K562 (cell line): Measurements from ENCODE around the gene MEIS2. TPM values are rescaled to one million over a fixed set of nuclear protein-coding genes. Genes with fewer than 3 reads are reported as not detected.

ENCODE experiments used
- ATAC-seq: fragments of 200-7000 bp; cut with Tn5 transposase; 3 replicates; pipeline ENCODE4 v1.9.1; 2020; ENCODE audit warnings: moderate library complexity
- BruUV-seq: library from RNA; stranded (reverse); fragments of 400-500 nt; replicated peaks from 2 replicates; lab custom pipeline; 2021; lab: Mats Ljungman, UMichigan
- CTCF ChIA-PET: fragments of 300-600 bp; formaldehyde crosslinking; extraction: SDS; loops from one replicate; lab custom pipeline; 2021; ENCODE audit warnings: low intra/inter-chr PET ratio; lab: Yijun Ruan, JAX
- POLR2A ChIA-PET: fragments of 300-600, 350-650 bp; sonication (Branson Sonifier 250); formaldehyde crosslinking; extraction: SDS; loops from one replicate; lab custom pipeline; 2021; ENCODE audit warnings: antibody characterized with exemption, inconsistent platforms; lab: Yijun Ruan, JAX
- DNase-seq, 4 experiments: peaks; one replicate each; pipeline versions ENCODE4 v3.0.0 to v3.0.0-alpha.2; 2011 to 2018; ENCODE audit warnings: low spot score in 3 of 4, mixed read lengths in 3 of 4; ENCODE audit errors: extremely low read depth in 1 of 4
- FAIRE-seq: peaks from 2 replicates; lab custom pipeline; 2011; peaks lifted over from hg19 to GRCh38; lab: Jason Lieb, UNC
- H2AFZ ChIP-seq: 2 replicates; pipeline ENCODE4 v1.6.0; 2011; ENCODE audit warnings: low read depth, low read length, control low read depth, inconsistent platforms
- H3K27ac ChIP-seq: fragments of 200-600 bp; 3 replicates; pipeline ENCODE4 v1.8.0; 2011; ENCODE audit warnings: low read depth, mild to moderate bottlenecking, control low read depth, inconsistent platforms, low read length, moderate library complexity, mixed read lengths; ENCODE audit errors: extremely low read depth
- H3K27me3 ChIP-seq, 2 experiments: fragments of 300-600 bp in 1 of 2; 2 replicates in 1 of 2; 3 replicates in 1 of 2; pipeline versions ENCODE4 v1.6.0 to v1.8.0; 2011; ENCODE audit warnings: inconsistent platforms in 2 of 2, low read length in 2 of 2, mild to moderate bottlenecking in 1 of 2, mixed read lengths in 1 of 2, moderate library complexity in 1 of 2; ENCODE audit not compliant: control insufficient read depth in 2 of 2, insufficient read depth in 2 of 2
- H3K36me3 ChIP-seq: fragments of 300-600 bp; 3 replicates; pipeline ENCODE4 v1.8.0; 2011; ENCODE audit warnings: mild to moderate bottlenecking, low read length, inconsistent platforms; ENCODE audit not compliant: control insufficient read depth, insufficient read depth
- H3K4me1 ChIP-seq, 2 experiments: fragments of 200-600 bp in 1 of 2; replicated peaks in 1 of 2; 2 replicates in 1 of 2; 3 replicates in 1 of 2; pipeline versions ENCODE4 v1.5.1 to v1.8.0; 2011; ENCODE audit warnings: inconsistent platforms in 2 of 2, low read length in 2 of 2, mild to moderate bottlenecking in 1 of 2, mixed read lengths in 1 of 2, moderate library complexity in 1 of 2; ENCODE audit not compliant: control insufficient read depth in 2 of 2, insufficient read depth in 2 of 2
- H3K4me2 ChIP-seq: 2 replicates; pipeline ENCODE4 v1.6.1; 2011; ENCODE audit warnings: low read length, control low read depth, inconsistent platforms, mixed read lengths; ENCODE audit not compliant: insufficient read depth
- H3K4me3 ChIP-seq: fragments of 200-600 bp; sonication (generic), shearing (Covaris generic); 2 replicates; pipeline ENCODE4 v1.5.1; 2016; ENCODE audit warnings: control low read depth, inconsistent platforms
- H3K79me2 ChIP-seq: fragments of 200-600 bp; 3 replicates; pipeline ENCODE4 v1.8.0; 2011; ENCODE audit warnings: low read length, inconsistent platforms; ENCODE audit not compliant: control insufficient read depth, insufficient read depth
- H3K9ac ChIP-seq, 2 experiments: 2 replicates each; pipeline versions ENCODE4 v1.6.0 to v1.6.1; 2011; ENCODE audit warnings: low read depth in 2 of 2, low read length in 2 of 2, control low read depth in 1 of 2, inconsistent platforms in 1 of 2, mild to moderate bottlenecking in 1 of 2, mixed read lengths in 1 of 2; ENCODE audit not compliant: insufficient read depth in 1 of 2
- H3K9me1 ChIP-seq: one replicate; pipeline ENCODE4 v1.6.0; 2011; ENCODE audit warnings: inconsistent platforms, mild to moderate bottlenecking, low read length, moderate library complexity; ENCODE audit not compliant: control insufficient read depth, insufficient read depth
- H3K9me3 ChIP-seq: replicated peaks from 2 replicates; pipeline ENCODE4 v1.5.1; 2011; ENCODE audit warnings: low read depth, low read length, inconsistent platforms; ENCODE audit not compliant: control insufficient read depth, insufficient read depth
- H4K20me1 ChIP-seq: replicated peaks from 2 replicates; pipeline ENCODE4 v1.6.1; 2011; ENCODE audit warnings: low read length, inconsistent platforms, mixed read lengths; ENCODE audit not compliant: control insufficient read depth, insufficient read depth
- FIP1L1 ChIP-seq: fragments of 200-400 bp; formaldehyde crosslinking; IDR thresholded peaks from 2 replicates; pipeline ENCODE4 v1.6.1; 2018; ENCODE audit warnings: mild to moderate bottlenecking, low read depth, low read length; ENCODE audit not compliant: poor library complexity, severe bottlenecking
- MED1 ChIP-seq: sonication (generic); formaldehyde crosslinking; IDR thresholded peaks from 2 replicates; pipeline ENCODE4 v1.8.1; 2023; ENCODE audit warnings: missing genetic modification reagents, borderline replicate concordance
- PRPF4 ChIP-seq: fragments of 200-400 bp; formaldehyde crosslinking; IDR thresholded peaks from one replicate; pipeline ENCODE4 v1.6.1; 2017; ENCODE audit warnings: low read length, low read depth, mild to moderate bottlenecking; ENCODE audit not compliant: insufficient read depth, poor library complexity, severe bottlenecking
- SMAD2 ChIP-seq: fragments of 150-350 bp; IDR thresholded peaks from 2 replicates; pipeline ENCODE4 v1.6.1; 2014; ENCODE audit warnings: low read depth, mild to moderate bottlenecking, low read length
- SP2 ChIP-seq: IDR thresholded peaks from 2 replicates; pipeline ENCODE4 v1.6.1; 2011; ENCODE audit warnings: mild to moderate bottlenecking, low read depth, low read length, moderate library complexity; ENCODE audit not compliant: poor library complexity, severe bottlenecking; ENCODE audit errors: extremely low read depth
- ZNF589 ChIP-seq: fragments of 200-800 bp; sonication (Bioruptor generic); IDR thresholded peaks from 2 replicates; pipeline ENCODE4 v1.6.1; 2016; ENCODE audit warnings: low read depth, missing genetic modification characterization, missing compliant biosample characterization
- whole genome bisulfite sequencing: fragments of 100-300 bp; shearing (Covaris generic); methylation state at CpG from one replicate; pipeline ENCODE4 v1.1.6; 2016; ENCODE audit warnings: low coverage, mixed read lengths; ENCODE audit not compliant: insufficient coverage; ENCODE audit errors: missing lambda C conversion rate; 5-methylcytosine and 5-hydroxymethylcytosine counted together
- in situ Hi-C: fragments of 300-500 bp; cut with MboI; formaldehyde crosslinking; loops from 4 replicates; pipeline ENCODE4 v1.15.0; 2018; ENCODE audit warnings: inconsistent platforms, mixed read lengths
- intact Hi-C: fragments of 100-400 bp; cut with micrococcal nuclease; formaldehyde crosslinking; loops from 2 replicates; pipeline ENCODE4 v1.14.2; 2022
- polyA plus RNA-seq, 8 experiments: library from polyadenylated mRNA; depleted of rRNA in 4 of 8; stranded (reverse) in 5 of 8; unstranded in 3 of 8; fragments of >200 nt; fragmentation: Nextera tagmentation in 2 of 8; fragmentation: Illumina TruSeq in 1 of 8; extraction: Ambion mirVana in 2 of 8; extraction: Trizol in 1 of 8; gene quantifications; 2 replicates each; pipeline versions ENCODE4 v1.2.1 to v1.2.3, GENCODE V29; 2011 to 2014; ENCODE audit warnings: inconsistent platforms in 1 of 8, missing spikeins in 1 of 8
- total RNA-seq, 7 experiments: library from RNA; depleted of rRNA in 6 of 7; stranded (reverse); fragments of >200 nt in 6 of 7; fragmentation: Illumina TruSeq in 2 of 7; extraction: Trizol in 2 of 7; gene quantifications; 2 replicates each; pipeline versions ENCODE4 v1.2.1 to v1.2.3, GENCODE V29; 2011 to 2021; ENCODE audit warnings: low replicate concordance in 1 of 7
- TF ChIP-seq, protein P1 (sequence below): fragments of 250-450 bp; sonication (Bioruptor Pico); IDR thresholded peaks from 2 replicates; pipeline ENCODE4 v1.9.0; 2021; ENCODE audit warnings: mild to moderate bottlenecking, inconsistent platforms
- TF ChIP-seq, protein P2 (sequence below): sonication (generic); formaldehyde crosslinking; IDR thresholded peaks from 2 replicates; pipeline ENCODE4 v1.8.1; 2023; ENCODE audit warnings: mild to moderate bottlenecking, missing genetic modification reagents, moderate library complexity
- TF ChIP-seq, protein P3 (sequence below): fragments of 250-450 bp; sonication (Bioruptor Pico); IDR thresholded peaks from 2 replicates; pipeline ENCODE4 v1.5.1; 2021; ENCODE audit warnings: mild to moderate bottlenecking
- TF ChIP-seq, protein P4 (sequence below): IDR thresholded peaks from 2 replicates; pipeline ENCODE4 v1.6.1; 2011; ENCODE audit not compliant: insufficient read length; ENCODE audit errors: extremely low read depth
- TF ChIP-seq, protein P5 (sequence below): fragments of 450-650 bp; IDR thresholded peaks from 2 replicates; pipeline ENCODE4 v1.6.1; 2016; ENCODE audit warnings: borderline replicate concordance

MEIS2 gene
- total and polyA plus RNA-seq, 9 of the 15 experiments (the other 6 are each of a cell fraction or from before 2014, with no cell fraction given), result 7.5 to 64.2 (median 22.3) TPM

DNA sequence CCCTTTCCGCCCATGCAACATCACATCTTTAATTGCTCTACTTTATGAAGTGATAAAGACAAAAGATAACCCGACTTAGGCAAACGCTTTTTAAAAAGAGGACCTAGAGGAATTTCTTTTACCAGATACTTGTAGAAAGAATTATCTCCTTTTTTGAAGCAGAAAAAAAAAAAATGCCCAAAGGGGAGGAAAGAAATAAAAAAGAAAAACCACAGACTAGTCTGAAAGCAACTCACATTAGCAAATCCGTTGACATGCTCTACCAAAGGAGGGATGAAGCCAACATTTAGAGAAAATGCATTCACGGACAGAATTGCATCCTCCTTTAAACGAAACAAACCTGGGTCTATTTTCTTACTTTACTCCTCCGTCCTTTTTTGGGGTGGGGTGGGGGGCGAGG lies 213.6 kb downstream of the MEIS2 start (continued):
- TF ChIP-seq, protein P1, sequence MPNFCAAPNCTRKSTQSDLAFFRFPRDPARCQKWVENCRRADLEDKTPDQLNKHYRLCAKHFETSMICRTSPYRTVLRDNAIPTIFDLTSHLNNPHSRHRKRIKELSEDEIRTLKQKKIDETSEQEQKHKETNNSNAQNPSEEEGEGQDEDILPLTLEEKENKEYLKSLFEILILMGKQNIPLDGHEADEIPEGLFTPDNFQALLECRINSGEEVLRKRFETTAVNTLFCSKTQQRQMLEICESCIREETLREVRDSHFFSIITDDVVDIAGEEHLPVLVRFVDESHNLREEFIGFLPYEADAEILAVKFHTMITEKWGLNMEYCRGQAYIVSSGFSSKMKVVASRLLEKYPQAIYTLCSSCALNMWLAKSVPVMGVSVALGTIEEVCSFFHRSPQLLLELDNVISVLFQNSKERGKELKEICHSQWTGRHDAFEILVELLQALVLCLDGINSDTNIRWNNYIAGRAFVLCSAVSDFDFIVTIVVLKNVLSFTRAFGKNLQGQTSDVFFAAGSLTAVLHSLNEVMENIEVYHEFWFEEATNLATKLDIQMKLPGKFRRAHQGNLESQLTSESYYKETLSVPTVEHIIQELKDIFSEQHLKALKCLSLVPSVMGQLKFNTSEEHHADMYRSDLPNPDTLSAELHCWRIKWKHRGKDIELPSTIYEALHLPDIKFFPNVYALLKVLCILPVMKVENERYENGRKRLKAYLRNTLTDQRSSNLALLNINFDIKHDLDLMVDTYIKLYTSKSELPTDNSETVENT (CRISPR knock-in tag), result no peak
- TF ChIP-seq, protein P2, sequence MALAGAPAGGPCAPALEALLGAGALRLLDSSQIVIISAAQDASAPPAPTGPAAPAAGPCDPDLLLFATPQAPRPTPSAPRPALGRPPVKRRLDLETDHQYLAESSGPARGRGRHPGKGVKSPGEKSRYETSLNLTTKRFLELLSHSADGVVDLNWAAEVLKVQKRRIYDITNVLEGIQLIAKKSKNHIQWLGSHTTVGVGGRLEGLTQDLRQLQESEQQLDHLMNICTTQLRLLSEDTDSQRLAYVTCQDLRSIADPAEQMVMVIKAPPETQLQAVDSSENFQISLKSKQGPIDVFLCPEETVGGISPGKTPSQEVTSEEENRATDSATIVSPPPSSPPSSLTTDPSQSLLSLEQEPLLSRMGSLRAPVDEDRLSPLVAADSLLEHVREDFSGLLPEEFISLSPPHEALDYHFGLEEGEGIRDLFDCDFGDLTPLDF, result no peak
- TF ChIP-seq FIP1L1, result no peak

DNA sequence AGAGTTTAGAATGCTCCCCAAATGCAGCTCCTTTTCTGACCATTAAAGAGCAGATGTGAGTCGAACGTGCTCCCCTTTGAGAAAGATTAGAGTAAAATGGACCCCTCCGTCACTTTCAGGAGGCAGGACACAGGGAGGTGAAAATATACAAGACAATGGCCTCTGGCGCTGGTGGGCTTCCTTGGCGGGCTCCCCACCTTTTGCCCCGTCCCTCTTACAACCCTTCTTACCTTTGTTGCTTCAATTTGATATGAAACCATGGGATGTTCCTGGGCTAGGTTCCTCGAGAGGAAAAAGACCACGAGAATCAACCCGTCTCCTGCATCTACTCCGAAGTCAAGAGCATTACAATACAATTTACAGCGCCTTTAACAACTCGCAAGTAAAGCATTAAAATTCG lies 214.2 kb downstream of the MEIS2 start:
- H3K4me2 ChIP-seq, result no peak overlapping the region
- H4K20me1 ChIP-seq, result no peaks in the 10 kb centered on the region
- no peak overlapping the region for H3K27ac ChIP-seq
- no peak for ATAC-seq
- ChIA-PET CTCF (no interaction called here), POLR2A (interaction anchor here (0.6 kb wide), 1 partner anchor 11 kb away, joined by 3 read pairs; no protein-coding TSS in a partner anchor)
- no peak overlapping the region for H3K9ac ChIP-seq
- H2AFZ ChIP-seq, result no peak overlapping the region
- in situ Hi-C loops, result loop anchor here (10.0 to 25.0 kb wide), 2 partner anchors 219 to 1001 kb away; partner anchors contain the start of gene MEIS2
- no peak overlapping the region for H3K4me3 ChIP-seq
- 69% methylated on average over 13 of the region's 13 CpGs for WGBS
- DNase-seq, result no peak
- no peaks in the 10 kb centered on the region for H3K79me2 ChIP-seq
- H3K9me3 ChIP-seq, result no peaks in the 10 kb centered on the region
- intact Hi-C loops, result loop anchor here (10.0 kb wide), 1 partner anchor 381 kb away; no protein-coding TSS in a partner anchor
- H3K9me1 ChIP-seq, result no peaks in the 10 kb centered on the region
- no peak for FAIRE-seq
- BruUV-seq, result no TSS peak
- peaks cover 3 to 9% of the 10 kb centered on the region in 2 experiments; a peak in 2 of 5 replicates for H3K27me3 ChIP-seq
- H3K4me1 ChIP-seq, result peaks cover 3 to 10% of the 10 kb centered on the region in 2 experiments; a peak in 4 of 5 replicates
- peaks cover 3% of the 10 kb centered on the region; the same call in 1 of the 3 replicates for H3K36me3 ChIP-seq
- TF ChIP-seq SMAD2 (no peak), SP2 (no peak), ZNF589 (CRISPR knock-in tag) (no peak), MED1 (CRISPR knock-in tag) (no peak), PRPF4 (no peak)
- TF ChIP-seq, protein P3, sequence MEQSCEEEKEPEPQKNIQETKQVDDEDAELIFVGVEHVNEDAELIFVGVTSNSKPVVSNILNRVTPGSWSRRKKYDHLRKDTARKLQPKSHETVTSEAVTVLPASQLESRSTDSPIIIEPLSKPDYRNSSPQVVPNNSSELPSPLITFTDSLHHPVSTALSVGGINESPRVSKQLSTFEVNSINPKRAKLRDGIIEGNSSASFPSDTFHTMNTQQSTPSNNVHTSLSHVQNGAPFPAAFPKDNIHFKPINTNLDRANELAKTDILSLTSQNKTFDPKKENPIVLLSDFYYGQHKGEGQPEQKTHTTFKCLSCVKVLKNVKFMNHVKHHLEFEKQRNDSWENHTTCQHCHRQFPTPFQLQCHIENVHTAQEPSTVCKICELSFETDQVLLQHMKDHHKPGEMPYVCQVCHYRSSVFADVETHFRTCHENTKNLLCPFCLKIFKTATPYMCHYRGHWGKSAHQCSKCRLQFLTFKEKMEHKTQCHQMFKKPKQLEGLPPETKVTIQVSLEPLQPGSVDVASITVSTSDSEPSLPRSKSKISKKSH (CRISPR knock-in tag), result no peak
- TF ChIP-seq, protein P4, sequence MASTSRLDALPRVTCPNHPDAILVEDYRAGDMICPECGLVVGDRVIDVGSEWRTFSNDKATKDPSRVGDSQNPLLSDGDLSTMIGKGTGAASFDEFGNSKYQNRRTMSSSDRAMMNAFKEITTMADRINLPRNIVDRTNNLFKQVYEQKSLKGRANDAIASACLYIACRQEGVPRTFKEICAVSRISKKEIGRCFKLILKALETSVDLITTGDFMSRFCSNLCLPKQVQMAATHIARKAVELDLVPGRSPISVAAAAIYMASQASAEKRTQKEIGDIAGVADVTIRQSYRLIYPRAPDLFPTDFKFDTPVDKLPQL, result no peak
- TF ChIP-seq, protein P5, sequence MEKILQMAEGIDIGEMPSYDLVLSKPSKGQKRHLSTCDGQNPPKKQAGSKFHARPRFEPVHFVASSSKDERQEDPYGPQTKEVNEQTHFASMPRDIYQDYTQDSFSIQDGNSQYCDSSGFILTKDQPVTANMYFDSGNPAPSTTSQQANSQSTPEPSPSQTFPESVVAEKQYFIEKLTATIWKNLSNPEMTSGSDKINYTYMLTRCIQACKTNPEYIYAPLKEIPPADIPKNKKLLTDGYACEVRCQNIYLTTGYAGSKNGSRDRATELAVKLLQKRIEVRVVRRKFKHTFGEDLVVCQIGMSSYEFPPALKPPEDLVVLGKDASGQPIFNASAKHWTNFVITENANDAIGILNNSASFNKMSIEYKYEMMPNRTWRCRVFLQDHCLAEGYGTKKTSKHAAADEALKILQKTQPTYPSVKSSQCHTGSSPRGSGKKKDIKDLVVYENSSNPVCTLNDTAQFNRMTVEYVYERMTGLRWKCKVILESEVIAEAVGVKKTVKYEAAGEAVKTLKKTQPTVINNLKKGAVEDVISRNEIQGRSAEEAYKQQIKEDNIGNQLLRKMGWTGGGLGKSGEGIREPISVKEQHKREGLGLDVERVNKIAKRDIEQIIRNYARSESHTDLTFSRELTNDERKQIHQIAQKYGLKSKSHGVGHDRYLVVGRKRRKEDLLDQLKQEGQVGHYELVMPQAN, result no peak
